Left lung (tissue), 10 donors: ENCODE measurements around the gene SCTR. TPM values are rescaled to one million over a fixed set of nuclear protein-coding genes. Genes with fewer than 3 reads are reported as not detected.

Experiments
- ATAC-seq: fragments of 200-7000 bp; cut with Tn5 transposase; one replicate; pipeline ENCODE4 v1.9.1; 2020; ENCODE audit warnings: moderate library complexity
- DNase-seq, 4 donors: peaks; one replicate each; pipeline ENCODE4 v3.0.0-alpha.2; 2013 to 2020
- H3K27ac ChIP-seq, 2 donors: fragments of 200-600 bp; sonication (generic) in 1 of 2; one replicate each; pipeline versions ENCODE4 v1.5.0 to v1.8.0; 2020 to 2021
- H3K27me3 ChIP-seq, 2 donors: fragments of 200-600 bp; sonication (generic) in 1 of 2; one replicate each; pipeline versions ENCODE4 v1.5.0 to v1.8.0; 2020 to 2021
- H3K36me3 ChIP-seq, 2 donors: fragments of 200-600 bp; sonication (generic) in 1 of 2; one replicate each; pipeline versions ENCODE4 v1.5.0 to v1.8.0; 2020 to 2021
- H3K4me1 ChIP-seq, 2 donors: fragments of 200-600 bp; one replicate each; pipeline ENCODE4 v1.8.0; 2021
- H3K4me3 ChIP-seq, 2 donors: fragments of 200-600 bp; sonication (generic) in 1 of 2; one replicate each; pipeline versions ENCODE4 v1.5.0 to v1.8.0; 2020 to 2021; ENCODE audit warnings: mild to moderate bottlenecking in 1 of 2
- H3K9me3 ChIP-seq, 2 donors: fragments of 200-600 bp; sonication (generic) in 1 of 2; one replicate each; pipeline versions ENCODE4 v1.5.0 to v1.8.0; 2020 to 2021
- intact Hi-C, 2 donors: fragments of 100-400 bp; cut with DNase I; formaldehyde crosslinking; loops; one replicate each; pipeline versions ENCODE4 v1.11.2 to v1.14.2; 2022
- polyA plus RNA-seq, 6 donors: library from polyadenylated mRNA; unstranded; fragments of 120-200 nt; gene quantifications; one replicate each; pipeline ENCODE4 v1.2.1, GENCODE V29; 2013; ENCODE audit not compliant: insufficient read length in 6 of 6
- total RNA-seq, 2 donors: library from RNA; stranded (reverse); fragmentation: NEBNext Ultra II Directional; extraction: Animal tissue kit (Norgen Biotek cat#: 25700); gene quantifications; one replicate each; pipeline ENCODE4 v1.2.1, GENCODE V29; 2021
- TF ChIP-seq, protein P1 (sequence below), 2 donors: fragments of 200-600 bp; sonication (generic) in 1 of 2; IDR thresholded peaks; one replicate each; pipeline versions ENCODE4 v1.5.0 to v1.8.0; 2021; ENCODE audit warnings: antibody characterized with exemption in 2 of 2
- donor health status: DM: no; HTN: yes; CAD: no.
- donor health status: DM: no; HTN: no; CAD: no.

Gene SCTR
- total and polyA plus RNA-seq, 8 donors: 2.2 to 13.7 (median 8.0) TPM

GRCh38 chr2:119460076-119460475 lies 64.2 kb downstream of the SCTR start:
- Histone ChIP-seq H3K36me3 (no peaks in the 10 kb centered on the region), H3K4me1 (peaks cover 0 to 4% of the 10 kb centered on the region in 2 donors), H3K27ac (no peak overlapping the region), H3K4me3 (no peak overlapping the region), H3K27me3 (no peaks in the 10 kb centered on the region), H3K9me3 (no peaks in the 10 kb centered on the region)
- TF ChIP-seq, protein P1, sequence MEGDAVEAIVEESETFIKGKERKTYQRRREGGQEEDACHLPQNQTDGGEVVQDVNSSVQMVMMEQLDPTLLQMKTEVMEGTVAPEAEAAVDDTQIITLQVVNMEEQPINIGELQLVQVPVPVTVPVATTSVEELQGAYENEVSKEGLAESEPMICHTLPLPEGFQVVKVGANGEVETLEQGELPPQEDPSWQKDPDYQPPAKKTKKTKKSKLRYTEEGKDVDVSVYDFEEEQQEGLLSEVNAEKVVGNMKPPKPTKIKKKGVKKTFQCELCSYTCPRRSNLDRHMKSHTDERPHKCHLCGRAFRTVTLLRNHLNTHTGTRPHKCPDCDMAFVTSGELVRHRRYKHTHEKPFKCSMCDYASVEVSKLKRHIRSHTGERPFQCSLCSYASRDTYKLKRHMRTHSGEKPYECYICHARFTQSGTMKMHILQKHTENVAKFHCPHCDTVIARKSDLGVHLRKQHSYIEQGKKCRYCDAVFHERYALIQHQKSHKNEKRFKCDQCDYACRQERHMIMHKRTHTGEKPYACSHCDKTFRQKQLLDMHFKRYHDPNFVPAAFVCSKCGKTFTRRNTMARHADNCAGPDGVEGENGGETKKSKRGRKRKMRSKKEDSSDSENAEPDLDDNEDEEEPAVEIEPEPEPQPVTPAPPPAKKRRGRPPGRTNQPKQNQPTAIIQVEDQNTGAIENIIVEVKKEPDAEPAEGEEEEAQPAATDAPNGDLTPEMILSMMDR (IDR thresholded peaks at IDR 0.05): no peak
- DNase-seq: no peak
- intact Hi-C loops: no loop called here
- ATAC-seq: no peak

DNA sequence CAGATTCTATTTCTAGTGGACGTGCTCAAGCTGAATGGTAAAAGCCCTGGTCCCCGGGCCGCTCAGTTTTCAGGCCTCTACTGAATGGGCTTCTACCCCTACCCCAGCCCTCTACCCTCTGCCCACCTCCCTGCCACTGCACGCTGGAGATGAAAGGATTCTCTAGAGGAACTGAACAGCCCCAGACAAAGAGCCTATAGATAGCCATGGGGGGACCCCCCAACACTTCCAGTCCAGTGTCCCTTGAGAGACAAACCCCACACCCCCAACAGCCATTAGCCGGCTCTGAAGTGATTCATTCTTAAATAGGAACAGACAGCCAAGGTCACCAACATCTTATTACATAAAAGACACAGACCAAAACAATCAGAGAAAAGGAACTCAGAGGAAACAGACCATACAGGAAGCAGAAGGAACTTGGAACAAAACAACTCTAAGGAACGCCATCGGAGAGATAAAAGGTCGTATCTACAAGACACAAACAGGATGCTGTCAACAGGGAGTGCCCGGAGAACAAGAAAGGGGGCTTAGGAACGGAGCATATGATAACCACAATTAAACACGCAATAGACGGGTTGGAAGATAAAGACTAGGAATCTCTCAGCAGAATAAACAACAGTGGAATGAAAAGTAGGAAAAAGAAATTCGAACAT lies 69.1 kb downstream of the SCTR start:
- H3K27ac ChIP-seq: peak overlapping the region in 1 of 2 donors; percentile 45
- TF ChIP-seq, protein P1 (IDR thresholded peaks at IDR 0.05): no peak
- no peaks in the 10 kb centered on the region for H3K36me3 ChIP-seq
- ATAC-seq: no peak
- no peak for DNase-seq
- H3K27me3 ChIP-seq: peaks cover 0 to 3% of the 10 kb centered on the region in 2 donors
- H3K4me1 ChIP-seq: peaks cover 0 to 4% of the 10 kb centered on the region in 2 donors
- no peak overlapping the region for H3K4me3 ChIP-seq
- no peaks in the 10 kb centered on the region for H3K9me3 ChIP-seq
- intact Hi-C loops: no loop called here

DNA sequence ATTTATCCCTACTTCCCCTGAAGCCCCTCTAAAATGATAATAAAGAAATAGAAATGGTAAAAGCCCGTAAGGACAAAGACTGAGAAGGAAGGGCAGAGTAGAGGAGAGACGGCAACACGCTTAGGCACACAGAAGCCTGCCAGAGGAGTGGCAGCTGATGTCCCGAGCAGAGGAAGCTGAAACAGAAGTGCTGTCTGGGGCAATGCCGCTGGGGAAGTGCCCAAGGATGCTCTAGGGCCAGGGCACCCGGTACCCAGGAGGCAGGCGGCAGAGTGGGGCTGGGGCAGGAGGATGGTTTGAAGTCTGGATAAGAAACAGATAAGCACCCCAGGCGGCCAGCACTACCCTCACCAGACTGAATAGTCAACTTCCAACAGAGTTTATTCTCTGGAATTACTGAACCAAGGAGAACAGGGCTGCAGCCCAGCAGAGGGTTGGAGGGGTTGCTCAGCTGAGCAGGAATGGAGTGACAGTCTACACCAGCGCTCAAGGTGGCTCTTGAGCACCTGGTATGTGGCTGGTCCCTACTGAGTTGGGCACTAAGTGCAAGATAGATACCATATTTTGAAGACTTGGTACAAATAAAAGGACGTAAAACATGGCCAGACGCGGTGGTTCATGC lies 70.2 kb downstream of the SCTR start:
- intact Hi-C loops: no loop called here
- H3K36me3 ChIP-seq: no peaks in the 10 kb centered on the region
- H3K9me3 ChIP-seq: no peaks in the 10 kb centered on the region
- TF ChIP-seq, protein P1 (IDR thresholded peaks at IDR 0.05): no peak
- no peak overlapping the region for H3K27ac ChIP-seq
- no peak overlapping the region for H3K4me3 ChIP-seq
- ATAC-seq: no peak
- peaks cover 0 to 3% of the 10 kb centered on the region in 2 donors for H3K27me3 ChIP-seq
- H3K4me1 ChIP-seq: no peaks in the 10 kb centered on the region
- no peak for DNase-seq

DNA sequence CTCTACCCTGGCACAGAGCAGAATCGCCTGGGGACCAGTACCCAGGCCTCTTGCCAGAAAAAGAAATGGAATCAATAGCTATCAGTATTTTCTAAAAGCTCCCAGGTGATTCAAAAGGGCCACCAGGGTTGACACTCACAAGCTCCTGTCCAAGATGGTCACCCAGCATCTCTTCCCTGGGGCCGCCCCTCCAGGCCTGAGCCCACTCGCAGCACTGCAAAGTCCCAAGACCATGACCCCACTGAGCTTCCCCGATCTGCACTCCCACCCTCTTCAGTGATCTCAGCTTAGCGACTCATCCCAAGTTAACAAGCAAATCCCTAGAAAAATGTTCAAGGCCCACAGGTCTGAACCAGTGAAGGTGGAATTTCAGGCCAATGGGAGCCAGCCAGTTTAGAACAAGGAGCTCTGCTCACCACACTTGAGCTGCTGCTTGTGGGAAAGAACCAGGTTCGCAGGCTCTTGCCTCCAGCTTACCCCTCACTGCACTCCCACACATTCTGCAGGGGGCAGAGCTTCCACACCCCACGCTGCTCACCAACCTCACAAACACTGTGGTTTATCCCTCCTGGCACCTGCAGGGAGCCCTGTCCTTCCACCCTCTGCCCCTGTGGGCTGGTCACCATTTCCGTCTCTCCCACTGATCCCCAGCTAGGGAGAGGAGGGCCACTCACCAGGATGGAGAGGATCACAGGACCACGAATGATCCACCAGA lies 72.8 kb downstream of the SCTR start:
- ATAC-seq (no peak), DNase-seq (no peak)
- TF ChIP-seq, protein P1 (IDR thresholded peaks at IDR 0.05): no peak
- peaks cover 0 to 3% of the 10 kb centered on the region in 2 donors for H3K27me3 ChIP-seq
- H3K4me1 ChIP-seq: no peaks in the 10 kb centered on the region
- H3K27ac ChIP-seq: no peak overlapping the region
- H3K9me3 ChIP-seq: no peaks in the 10 kb centered on the region
- no peaks in the 10 kb centered on the region for H3K36me3 ChIP-seq
- intact Hi-C loops: no loop called here
- H3K4me3 ChIP-seq: no peak overlapping the region

GRCh38 chr2:119449521-119449920 lies 74.8 kb downstream of the SCTR start:
- no peak overlapping the region for H3K27ac ChIP-seq
- ATAC-seq: no peak
- TF ChIP-seq, protein P1 (IDR thresholded peaks at IDR 0.05): no peak
- H3K27me3 ChIP-seq: peaks cover 0 to 3% of the 10 kb centered on the region in 2 donors
- intact Hi-C loops: no loop called here
- no peaks in the 10 kb centered on the region for H3K36me3 ChIP-seq
- H3K9me3 ChIP-seq: no peaks in the 10 kb centered on the region
- no peak for DNase-seq
- H3K4me3 ChIP-seq: no peak overlapping the region
- H3K4me1 ChIP-seq: no peaks in the 10 kb centered on the region
